Nephron (organoid): Measurements from ENCODE around the gene GRAMD1B.

Source experiments
- H3K27ac Mint-ChIP-seq, 3 experiments: 2 replicates each; pipeline ENCODE4 v1.8.0; 2020; ENCODE audit warnings: mixed read lengths in 3 of 3, mild to moderate bottlenecking in 2 of 3, moderate library complexity in 1 of 3
- H3K27me3 Mint-ChIP-seq: 2 replicates; pipeline ENCODE4 v1.8.0; 2021; ENCODE audit warnings: low read depth, mild to moderate bottlenecking, moderate library complexity, mixed read lengths
- H3K36me3 Mint-ChIP-seq: 2 replicates; pipeline ENCODE4 v1.8.0; 2020; ENCODE audit warnings: low read depth, mixed read lengths
- H3K4me1 Mint-ChIP-seq: 2 replicates; pipeline ENCODE4 v1.8.0; 2020; ENCODE audit warnings: mixed read lengths
- H3K4me3 Mint-ChIP-seq, 3 experiments: 2 replicates each; pipeline ENCODE4 v1.8.0; 2020; ENCODE audit warnings: mild to moderate bottlenecking in 3 of 3, mixed read lengths in 3 of 3, moderate library complexity in 2 of 3
- H3K9me3 Mint-ChIP-seq: 2 replicates; pipeline ENCODE4 v1.8.0; 2020; ENCODE audit warnings: mixed read lengths
- CTCF ChIP-seq, 3 experiments: fragments of 200-600 bp; sonication (generic); IDR thresholded peaks; one replicate each; pipeline ENCODE4 v1.5.0; 2021; ENCODE audit warnings: antibody characterized with exemption in 3 of 3; ENCODE audit not compliant: unreplicated experiment in 3 of 3

The GRAMD1B gene

DNA sequence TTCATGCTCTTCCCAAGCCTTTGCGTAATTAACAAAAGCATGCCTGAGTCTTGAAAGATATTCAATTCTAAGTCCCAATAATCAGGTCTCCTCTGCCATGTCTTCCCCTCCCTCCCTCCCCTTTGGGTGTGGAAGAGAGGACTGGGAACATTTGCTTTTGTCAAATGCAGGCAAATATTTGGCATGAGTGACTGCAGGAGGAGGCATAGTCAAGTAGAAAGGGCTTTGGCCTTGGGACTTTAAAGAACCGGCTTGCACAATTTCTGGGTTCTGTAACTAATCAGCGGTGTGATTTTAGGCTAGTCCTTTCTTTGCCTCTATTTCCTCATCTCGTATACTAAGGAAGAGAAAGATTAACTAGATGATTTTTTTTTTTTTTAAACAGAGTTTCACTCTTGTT lies 164.9 kb downstream of the GRAMD1B start:
- Mint-ChIP-seq H3K9me3 (no peaks in the 10 kb centered on the region), H3K4me3 (no peak overlapping the region), H3K4me1 (peaks cover 8% of the 10 kb centered on the region), H3K36me3 (peaks cover 34% of the 10 kb centered on the region), H3K27me3 (no peaks in the 10 kb centered on the region), H3K27ac (no peak overlapping the region)
- no peak for TF ChIP-seq CTCF (IDR thresholded peaks at IDR 0.05; ENCODE audit: unreplicated experiment in 3 of 3)

- Mint-ChIP-seq H3K4me3 (no peak overlapping the region), H3K36me3 (peaks cover 34% of the 10 kb centered on the region), H3K27me3 (no peaks in the 10 kb centered on the region), H3K9me3 (no peaks in the 10 kb centered on the region), H3K4me1 (no peaks in the 10 kb centered on the region), H3K27ac (no peak overlapping the region)
- TF ChIP-seq CTCF (IDR thresholded peaks at IDR 0.05; ENCODE audit: unreplicated experiment in 3 of 3), result no peak
Observed at GRCh38 chr11:123597859-123598258, 167.8 kb downstream of the GRAMD1B start.

DNA sequence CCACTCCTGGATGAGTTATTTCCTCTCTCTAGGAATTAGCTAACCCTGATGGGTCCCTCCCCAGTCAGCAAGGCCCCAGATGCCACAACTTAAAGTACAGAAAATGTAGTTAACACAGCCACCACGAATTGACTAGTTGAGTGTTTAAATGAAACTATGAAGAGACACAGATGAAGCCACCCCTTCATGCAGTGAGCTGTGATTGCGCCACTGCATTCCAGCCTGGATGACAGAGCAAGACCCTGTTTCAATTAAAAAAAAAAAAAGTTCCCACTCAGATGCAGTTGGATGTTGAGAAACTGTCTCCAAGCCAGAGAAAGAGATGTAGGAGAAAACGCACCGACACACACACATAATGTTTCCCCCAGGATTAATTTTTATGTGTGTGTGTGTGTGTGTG lies 171.1 kb downstream of the GRAMD1B start:
- Mint-ChIP-seq H3K27ac (no peak overlapping the region), H3K27me3 (no peaks in the 10 kb centered on the region), H3K4me1 (no peaks in the 10 kb centered on the region), H3K9me3 (no peaks in the 10 kb centered on the region), H3K36me3 (peaks cover 45% of the 10 kb centered on the region), H3K4me3 (no peak overlapping the region)
- TF ChIP-seq CTCF (IDR thresholded peaks at IDR 0.05; ENCODE audit: unreplicated experiment in 3 of 3), result no peak

DNA sequence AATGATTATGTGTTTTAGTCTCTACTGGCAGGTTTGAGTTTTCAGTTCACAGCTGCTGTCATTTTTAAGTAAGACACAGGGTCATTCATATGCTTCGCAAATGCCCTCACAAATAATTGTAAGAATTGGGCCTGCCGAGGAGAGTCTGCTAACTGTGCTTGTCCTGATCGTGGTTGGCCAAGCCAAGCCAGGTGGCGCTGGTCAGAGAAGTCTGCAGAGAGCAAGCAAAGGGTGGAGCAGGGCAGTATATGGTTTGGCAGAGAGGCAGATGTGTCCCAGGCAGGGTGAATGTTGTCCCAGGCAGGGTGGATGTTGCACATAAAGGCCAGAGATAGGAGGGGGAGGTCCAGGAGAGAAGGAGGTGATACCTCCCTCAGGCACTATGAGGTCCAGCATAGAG lies 171.7 kb downstream of the GRAMD1B start:
- H3K4me1 Mint-ChIP-seq, result no peaks in the 10 kb centered on the region
- no peak overlapping the region for H3K4me3 Mint-ChIP-seq
- H3K27ac Mint-ChIP-seq, result no peak overlapping the region
- no peaks in the 10 kb centered on the region for H3K27me3 Mint-ChIP-seq
- no peak for TF ChIP-seq CTCF (IDR thresholded peaks at IDR 0.05; ENCODE audit: unreplicated experiment in 3 of 3)
- no peaks in the 10 kb centered on the region for H3K9me3 Mint-ChIP-seq
- H3K36me3 Mint-ChIP-seq, result peaks cover 48% of the 10 kb centered on the region

DNA sequence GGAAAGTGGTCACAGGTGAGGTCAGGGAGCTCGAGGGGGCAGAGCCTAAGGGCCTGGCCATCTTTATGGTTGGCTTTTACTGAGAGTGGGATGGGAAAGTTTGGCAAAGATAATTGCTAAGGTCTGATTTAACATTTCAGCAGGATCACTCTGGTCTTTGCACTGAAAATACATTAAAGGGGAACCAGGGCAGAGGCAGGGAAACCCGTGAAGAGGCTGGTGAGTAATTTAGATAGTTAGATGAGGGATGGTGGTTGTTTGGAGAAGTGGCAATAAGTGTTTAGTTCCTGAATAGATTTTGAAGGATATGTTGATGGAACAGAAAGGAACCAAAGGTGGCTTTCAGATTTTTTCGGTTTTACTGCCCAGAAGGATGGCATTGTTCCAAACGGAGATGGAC lies 173.6 kb downstream of the GRAMD1B start:
- Mint-ChIP-seq H3K27ac (no peak overlapping the region), H3K27me3 (no peaks in the 10 kb centered on the region), H3K4me1 (no peaks in the 10 kb centered on the region), H3K36me3 (peaks cover 46% of the 10 kb centered on the region), H3K4me3 (no peak overlapping the region), H3K9me3 (no peaks in the 10 kb centered on the region)
- no peak for TF ChIP-seq CTCF (IDR thresholded peaks at IDR 0.05; ENCODE audit: unreplicated experiment in 3 of 3)

- H3K4me3 Mint-ChIP-seq, result no peak overlapping the region
- H3K9me3 Mint-ChIP-seq, result no peaks in the 10 kb centered on the region
- no peak for TF ChIP-seq CTCF (IDR thresholded peaks at IDR 0.05; ENCODE audit: unreplicated experiment in 3 of 3)
- H3K36me3 Mint-ChIP-seq, result peaks cover 58% of the 10 kb centered on the region
- H3K27ac Mint-ChIP-seq, result no peak overlapping the region
- no peaks in the 10 kb centered on the region for H3K27me3 Mint-ChIP-seq
- no peaks in the 10 kb centered on the region for H3K4me1 Mint-ChIP-seq
Observed at GRCh38 chr11:123607781-123608180, 177.7 kb downstream of the GRAMD1B start.
